ENCODE results near the gene PPP6R1.
A peak's percentile ranks its signal among the peaks of the same experiment; 100 is the strongest.

The PPP6R1 gene

DNA sequence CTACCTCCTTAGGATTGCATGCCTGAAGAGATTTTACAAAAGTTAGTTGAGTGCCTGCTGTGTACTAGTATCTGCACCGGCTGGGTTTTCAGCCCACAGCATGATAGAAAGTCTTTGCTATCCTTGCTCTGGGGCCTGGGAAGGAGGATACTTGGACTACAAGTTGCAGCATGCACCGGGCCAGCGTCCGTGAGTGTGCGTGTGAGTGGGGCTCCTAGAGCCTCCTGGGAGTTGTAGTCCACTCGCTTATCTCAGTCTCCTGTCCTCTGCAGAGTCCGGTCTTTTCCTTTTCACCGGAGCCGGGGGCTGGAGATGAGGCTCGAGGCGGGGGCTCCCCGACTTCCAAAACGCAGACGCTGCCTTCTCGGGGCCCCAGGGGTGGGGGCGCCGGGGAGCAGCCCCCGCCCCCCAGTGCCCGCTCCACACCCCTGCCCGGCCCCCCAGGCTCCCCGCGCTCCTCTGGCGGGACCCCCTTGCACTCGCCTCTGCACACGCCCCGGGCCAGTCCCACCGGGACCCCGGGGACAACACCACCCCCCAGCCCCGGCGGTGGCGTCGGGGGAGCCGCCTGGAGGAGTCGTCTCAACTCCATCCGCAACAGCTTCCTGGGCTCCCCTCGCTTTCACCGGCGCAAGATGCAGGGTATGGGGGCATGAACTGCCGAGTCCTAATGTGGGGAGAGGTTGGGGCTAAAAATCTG is 45.6 kb upstream of the PPP6R1 start:
- TF ChIP-seq, protein P1, sequence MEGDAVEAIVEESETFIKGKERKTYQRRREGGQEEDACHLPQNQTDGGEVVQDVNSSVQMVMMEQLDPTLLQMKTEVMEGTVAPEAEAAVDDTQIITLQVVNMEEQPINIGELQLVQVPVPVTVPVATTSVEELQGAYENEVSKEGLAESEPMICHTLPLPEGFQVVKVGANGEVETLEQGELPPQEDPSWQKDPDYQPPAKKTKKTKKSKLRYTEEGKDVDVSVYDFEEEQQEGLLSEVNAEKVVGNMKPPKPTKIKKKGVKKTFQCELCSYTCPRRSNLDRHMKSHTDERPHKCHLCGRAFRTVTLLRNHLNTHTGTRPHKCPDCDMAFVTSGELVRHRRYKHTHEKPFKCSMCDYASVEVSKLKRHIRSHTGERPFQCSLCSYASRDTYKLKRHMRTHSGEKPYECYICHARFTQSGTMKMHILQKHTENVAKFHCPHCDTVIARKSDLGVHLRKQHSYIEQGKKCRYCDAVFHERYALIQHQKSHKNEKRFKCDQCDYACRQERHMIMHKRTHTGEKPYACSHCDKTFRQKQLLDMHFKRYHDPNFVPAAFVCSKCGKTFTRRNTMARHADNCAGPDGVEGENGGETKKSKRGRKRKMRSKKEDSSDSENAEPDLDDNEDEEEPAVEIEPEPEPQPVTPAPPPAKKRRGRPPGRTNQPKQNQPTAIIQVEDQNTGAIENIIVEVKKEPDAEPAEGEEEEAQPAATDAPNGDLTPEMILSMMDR (IDR thresholded peaks at IDR 0.05; ENCODE audit: low read length, missing control alignments) = no peak
- no peak for DNase-seq (ENCODE audit: low read depth)

DNA sequence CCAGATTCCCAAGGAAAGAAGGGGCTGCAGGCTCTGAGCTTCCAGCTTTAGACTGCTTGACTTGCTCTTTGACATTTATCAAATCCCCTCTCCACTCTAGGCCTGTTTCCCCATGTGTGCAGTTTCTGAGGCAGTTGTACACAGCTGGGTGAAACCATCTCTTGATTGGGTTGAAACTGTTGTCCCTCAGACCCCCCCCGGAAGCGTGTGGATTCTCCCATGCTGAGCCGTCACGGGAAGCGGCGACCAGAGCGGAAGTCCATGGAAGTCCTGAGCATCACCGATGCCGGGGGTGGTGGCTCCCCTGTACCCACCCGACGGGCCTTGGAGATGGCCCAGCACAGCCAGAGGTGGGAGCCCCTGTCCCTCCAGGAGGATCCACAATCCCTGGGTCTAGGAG is 44.7 kb upstream of the PPP6R1 start:
- H3K4me3 ChIP-seq (replicated peaks; ENCODE audit: low read depth, low read length) = no peak overlapping the region
- TF ChIP-seq, protein P1 (IDR thresholded peaks at IDR 0.05; ENCODE audit: low read length, missing control alignments) = no peak
- no peak for DNase-seq (ENCODE audit: low read depth)

More for the DNA sequence above, 45.6 kb upstream of the PPP6R1 start:
- no peak overlapping the region for H3K4me3 ChIP-seq (replicated peaks; ENCODE audit: low read depth, low read length)

DNA sequence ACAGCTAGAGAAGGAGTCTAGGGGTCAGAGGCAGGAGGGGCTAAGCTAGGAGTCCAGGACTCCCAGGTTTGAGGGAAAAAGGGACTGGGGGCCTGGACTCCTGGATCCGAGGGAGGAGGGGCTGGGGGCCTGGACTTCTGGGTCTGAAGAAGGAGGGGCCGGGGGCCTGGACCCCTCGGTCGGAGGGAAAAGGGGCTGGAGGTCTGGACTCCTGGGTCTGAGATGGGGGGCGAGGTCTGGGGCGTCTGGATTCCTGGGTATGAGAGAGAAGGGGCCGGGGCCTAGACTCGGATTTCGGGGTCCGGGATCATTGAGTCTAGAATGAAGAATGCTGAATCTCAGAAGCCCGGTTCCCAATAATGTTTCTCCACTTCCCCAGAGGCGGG is 43.5 kb upstream of the PPP6R1 start:
- no peak overlapping the region for H3K4me3 ChIP-seq (replicated peaks; ENCODE audit: low read depth, low read length)
- TF ChIP-seq, protein P1 (IDR thresholded peaks at IDR 0.05; ENCODE audit: low read length, missing control alignments) = no peak
- DNase-seq (ENCODE audit: low read depth) = no peak

DNA sequence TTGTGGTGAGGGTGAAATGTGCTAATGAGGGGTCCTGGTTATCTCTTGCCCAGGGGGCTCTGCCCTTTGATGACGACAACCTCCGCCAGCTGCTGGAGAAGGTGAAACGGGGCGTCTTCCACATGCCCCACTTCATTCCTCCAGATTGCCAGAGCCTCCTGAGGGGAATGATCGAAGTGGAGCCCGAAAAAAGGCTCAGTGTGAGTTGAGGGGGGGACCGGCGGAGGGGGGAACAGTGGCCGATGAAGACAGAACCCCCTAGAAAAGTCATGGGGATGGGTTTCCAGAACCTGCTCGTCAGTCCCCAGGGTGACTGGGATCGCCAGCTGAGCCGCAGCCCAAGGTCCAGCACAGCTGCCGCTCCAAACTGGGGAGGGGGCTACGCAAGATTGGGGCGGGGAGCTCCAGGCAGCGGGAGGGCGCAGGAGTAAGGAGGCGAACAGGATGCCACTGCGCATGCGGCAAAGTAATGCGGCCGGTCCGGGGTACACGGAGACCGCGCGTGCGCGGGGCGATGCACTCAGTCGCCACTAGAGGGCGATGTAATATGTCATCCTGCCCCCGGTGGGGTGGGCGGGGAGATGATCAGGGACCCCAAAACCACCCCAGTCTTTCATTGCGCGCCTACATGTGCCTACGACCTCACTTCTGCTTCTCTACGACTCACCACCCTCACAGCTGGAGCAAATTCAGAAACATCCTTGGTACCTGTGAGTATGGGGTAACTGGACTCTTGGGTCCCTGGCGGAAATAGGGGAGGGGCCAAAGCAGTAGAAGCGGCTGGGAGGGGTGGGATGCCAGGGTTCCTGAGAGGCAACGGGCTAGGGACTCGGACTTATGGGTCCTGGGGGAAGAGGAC is 42.9 kb upstream of the PPP6R1 start:
- peak overlapping the region; percentile 43 for H3K4me3 ChIP-seq (replicated peaks; ENCODE audit: low read depth, low read length)
- TF ChIP-seq, protein P1 (IDR thresholded peaks at IDR 0.05; ENCODE audit: low read length, missing control alignments) = peak; percentile 76
- peak; percentile 76 for DNase-seq (ENCODE audit: low read depth)

DNA sequence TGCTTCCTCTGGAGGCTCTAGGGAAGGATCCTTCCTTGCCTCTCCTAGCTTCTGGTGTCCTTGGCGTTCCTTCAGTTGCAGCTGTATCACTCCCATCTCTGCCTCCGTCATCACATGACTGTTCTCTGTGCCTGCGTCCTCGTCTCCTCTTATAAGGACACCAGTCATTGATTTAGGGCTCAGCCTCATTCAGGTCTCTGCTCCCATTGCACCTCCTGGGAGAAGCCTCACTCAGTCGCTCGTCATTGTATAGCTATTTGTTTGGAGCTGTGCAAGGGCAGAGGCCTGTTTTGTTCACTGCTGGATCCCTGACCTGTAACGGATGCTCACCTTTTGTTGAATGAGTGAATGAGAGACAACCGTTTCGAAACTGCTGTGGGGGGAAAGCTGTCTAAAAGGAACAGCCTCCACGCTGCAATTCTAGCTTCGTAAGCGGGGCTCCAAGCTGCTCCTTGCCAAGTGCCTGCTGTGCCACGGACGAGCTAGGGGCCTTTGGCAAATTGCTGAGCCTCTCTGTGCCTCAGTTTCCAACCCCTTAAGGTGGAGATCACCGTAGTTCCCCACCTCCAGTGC is 42.2 kb upstream of the PPP6R1 start:
- TF ChIP-seq, protein P1 (IDR thresholded peaks at IDR 0.05; ENCODE audit: low read length, missing control alignments) = no peak
- DNase-seq (ENCODE audit: low read depth) = no peak
- H3K4me3 ChIP-seq (replicated peaks; ENCODE audit: low read depth, low read length) = no peak overlapping the region

DNA sequence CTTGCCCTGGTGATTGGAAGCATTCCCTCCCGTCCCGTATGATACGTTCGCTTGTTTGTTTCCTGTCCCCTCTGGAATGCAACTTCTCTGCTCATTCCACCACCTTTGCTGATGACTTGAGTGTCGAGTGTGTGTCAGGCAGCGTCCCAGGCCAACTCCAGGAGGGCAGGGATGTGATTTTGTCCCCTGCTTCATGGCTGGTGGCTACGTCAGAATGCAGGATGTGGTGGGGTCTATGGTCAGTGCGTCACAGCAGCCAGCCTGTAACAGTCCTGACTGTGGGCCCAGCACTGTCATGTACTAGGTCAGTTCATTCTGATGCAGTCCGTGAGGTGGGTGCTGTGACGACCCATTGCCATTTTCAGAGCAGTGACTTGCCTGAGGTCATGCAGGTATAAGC is 41.2 kb upstream of the PPP6R1 start:
- TF ChIP-seq, protein P1 (IDR thresholded peaks at IDR 0.05; ENCODE audit: low read length, missing control alignments) = no peak
- H3K4me3 ChIP-seq (replicated peaks; ENCODE audit: low read depth, low read length) = no peak overlapping the region
- DNase-seq (ENCODE audit: low read depth) = no peak

Data from fibroblast of pulmonary artery (primary cell).